IPS-18c (cell line): ENCODE measurements around the gene SELP.

Source experiments
- H3K4me3 ChIP-seq: 2 replicates; pipeline ENCODE4 v1.7.0; 2013; ENCODE audit warnings: low read depth, mild to moderate bottlenecking, low read length, moderate library complexity; ENCODE audit not compliant: insufficient read depth
- H3K9me3 ChIP-seq: one replicate; pipeline ENCODE4 v1.6.1; 2013; ENCODE audit warnings: mild to moderate bottlenecking, low read length, moderate library complexity; ENCODE audit not compliant: control insufficient read depth, insufficient read depth

The SELP gene

GRCh38 chr1:169561692-169562091 is 68.2 kb downstream of the SELP start:
- Histone ChIP-seq H3K9me3 (no peaks in the 10 kb centered on the region), H3K4me3 (no peak overlapping the region)

- H3K9me3 ChIP-seq, result no peaks in the 10 kb centered on the region
These were observed 72.8 kb downstream of the SELP start for GRCh38 chr1:169557131-169557530.

GRCh38 chr1:169550294-169550693 is 79.6 kb downstream of the SELP start:
- no peaks in the 10 kb centered on the region for H3K9me3 ChIP-seq
- H3K4me3 ChIP-seq, result no peak overlapping the region

More at GRCh38 chr1:169557131-169557530, 72.8 kb downstream of the SELP start:
- H3K4me3 ChIP-seq, result no peak overlapping the region

- no peak overlapping the region for H3K4me3 ChIP-seq
These were observed 81.6 kb downstream of the SELP start for GRCh38 chr1:169548282-169548681.

GRCh38 chr1:169546087-169546995 is 83.6 kb downstream of the SELP start:
- Histone ChIP-seq H3K4me3 (no peak overlapping the region), H3K9me3 (no peaks in the 10 kb centered on the region)

More at GRCh38 chr1:169548282-169548681, 81.6 kb downstream of the SELP start:
- no peaks in the 10 kb centered on the region for H3K9me3 ChIP-seq

GRCh38 chr1:169545472-169545871 is 84.5 kb downstream of the SELP start:
- Histone ChIP-seq H3K9me3 (no peaks in the 10 kb centered on the region), H3K4me3 (no peak overlapping the region)

- Histone ChIP-seq H3K4me3 (no peak overlapping the region), H3K9me3 (no peaks in the 10 kb centered on the region)
These were observed 90.7 kb downstream of the SELP start for GRCh38 chr1:169538998-169539871.
